Measurements from ENCODE around the gene SAXO2. TPM values are rescaled to one million over a fixed set of nuclear protein-coding genes. Genes with fewer than 3 reads are reported as not detected.
"Not testable (repeated sequence)": the region's sequence is repeated elsewhere in the genome, so short reads cannot be mapped to it uniquely, and the experiment has no call there.

SAXO2 gene
- total RNA-seq, 1 experiment from 2014 or later, result 4.2 TPM

DNA sequence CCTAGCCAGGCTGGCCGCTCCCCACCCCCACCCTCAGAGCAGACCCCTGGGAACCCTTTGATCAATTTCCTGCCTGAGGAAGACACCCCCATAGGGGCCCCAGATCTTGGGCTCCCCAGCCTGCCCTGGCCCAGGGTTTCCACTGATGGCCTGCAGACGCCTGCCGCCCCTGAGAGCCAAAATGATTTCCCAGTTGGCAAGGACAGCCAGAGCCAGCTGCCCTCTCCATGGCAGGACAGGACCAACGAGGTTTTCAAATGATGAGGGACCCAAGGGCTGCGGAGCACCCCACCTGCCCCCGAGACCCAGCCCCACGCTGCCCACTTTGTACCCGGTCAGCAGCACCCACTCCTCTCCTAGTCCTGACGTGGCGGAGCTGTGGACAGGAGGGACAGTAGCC, 64.8 kb downstream of the SAXO2 start:
- H3K27ac Mint-ChIP-seq (ENCODE audit: low read depth, unreplicated experiment); DNase-seq (ENCODE audit: unreplicated experiment); H3K36me3 Mint-ChIP-seq (ENCODE audit: insufficient read depth, unreplicated experiment); BruUV-seq (replicated peaks); H3K9me3 Mint-ChIP-seq (ENCODE audit: unreplicated experiment); H3K4me3 Mint-ChIP-seq (ENCODE audit: unreplicated experiment); CTCF ChIA-PET; H3K27me3 Mint-ChIP-seq (ENCODE audit: insufficient read depth, unreplicated experiment); POLR2A ChIA-PET; intact Hi-C loops (cut with micrococcal nuclease); H3K4me1 Mint-ChIP-seq (ENCODE audit: insufficient read depth, unreplicated experiment): not testable (repeated sequence)

DNA sequence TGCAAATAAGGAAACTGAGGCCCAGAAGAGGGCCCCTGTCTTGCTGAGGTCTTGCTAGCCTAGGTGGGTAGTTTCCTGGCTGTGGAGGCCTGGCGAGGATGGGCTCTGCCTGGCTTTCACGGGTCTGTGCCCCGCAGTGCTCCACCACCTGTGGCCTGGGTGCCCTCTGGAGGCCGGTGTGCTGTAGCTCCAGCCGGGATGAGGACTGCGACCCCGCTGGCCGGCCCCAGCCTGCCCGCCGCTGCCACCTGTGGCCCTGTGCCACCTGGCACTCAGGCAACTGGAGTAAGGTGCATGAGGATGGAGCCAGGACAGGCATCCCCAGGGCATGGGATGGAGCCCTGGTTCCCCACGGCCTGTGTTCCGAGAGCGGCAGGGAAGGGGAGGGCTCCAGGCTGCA, 66.4 kb downstream of the SAXO2 start:
- DNase-seq (ENCODE audit: unreplicated experiment); H3K36me3 Mint-ChIP-seq (ENCODE audit: insufficient read depth, unreplicated experiment); H3K4me3 Mint-ChIP-seq (ENCODE audit: unreplicated experiment); intact Hi-C loops (cut with micrococcal nuclease); H3K4me1 Mint-ChIP-seq (ENCODE audit: insufficient read depth, unreplicated experiment); H3K9me3 Mint-ChIP-seq (ENCODE audit: unreplicated experiment); BruUV-seq (replicated peaks); POLR2A ChIA-PET; H3K27me3 Mint-ChIP-seq (ENCODE audit: insufficient read depth, unreplicated experiment); CTCF ChIA-PET; H3K27ac Mint-ChIP-seq (ENCODE audit: low read depth, unreplicated experiment): not testable (repeated sequence)

DNA sequence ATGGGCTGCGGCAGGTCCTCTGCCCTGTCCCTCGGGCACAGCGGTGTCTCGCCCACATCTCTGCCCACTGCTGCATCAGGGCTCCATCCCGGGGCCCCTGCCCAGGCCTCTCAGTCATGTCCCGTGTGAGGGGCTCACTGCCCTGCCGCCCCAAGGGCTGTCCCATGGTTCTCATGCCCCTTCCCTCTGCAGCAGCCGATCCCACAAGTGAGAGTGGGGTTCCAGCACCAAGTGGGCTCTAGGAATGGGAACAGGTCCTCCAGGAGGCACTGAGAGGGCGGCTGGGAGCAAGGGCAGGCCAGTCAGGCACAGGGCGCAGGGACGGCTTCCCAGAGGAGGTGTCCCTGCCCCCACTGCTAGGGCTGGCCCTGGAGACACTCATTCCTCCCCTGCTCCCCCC, 68.3 kb downstream of the SAXO2 start:
- CTCF ChIA-PET; intact Hi-C loops (cut with micrococcal nuclease); H3K27ac Mint-ChIP-seq (ENCODE audit: low read depth, unreplicated experiment); DNase-seq (ENCODE audit: unreplicated experiment); POLR2A ChIA-PET; H3K9me3 Mint-ChIP-seq (ENCODE audit: unreplicated experiment); BruUV-seq (replicated peaks); H3K27me3 Mint-ChIP-seq (ENCODE audit: insufficient read depth, unreplicated experiment); H3K4me3 Mint-ChIP-seq (ENCODE audit: unreplicated experiment); H3K36me3 Mint-ChIP-seq (ENCODE audit: insufficient read depth, unreplicated experiment); H3K4me1 Mint-ChIP-seq (ENCODE audit: insufficient read depth, unreplicated experiment): not testable (repeated sequence)

DNA sequence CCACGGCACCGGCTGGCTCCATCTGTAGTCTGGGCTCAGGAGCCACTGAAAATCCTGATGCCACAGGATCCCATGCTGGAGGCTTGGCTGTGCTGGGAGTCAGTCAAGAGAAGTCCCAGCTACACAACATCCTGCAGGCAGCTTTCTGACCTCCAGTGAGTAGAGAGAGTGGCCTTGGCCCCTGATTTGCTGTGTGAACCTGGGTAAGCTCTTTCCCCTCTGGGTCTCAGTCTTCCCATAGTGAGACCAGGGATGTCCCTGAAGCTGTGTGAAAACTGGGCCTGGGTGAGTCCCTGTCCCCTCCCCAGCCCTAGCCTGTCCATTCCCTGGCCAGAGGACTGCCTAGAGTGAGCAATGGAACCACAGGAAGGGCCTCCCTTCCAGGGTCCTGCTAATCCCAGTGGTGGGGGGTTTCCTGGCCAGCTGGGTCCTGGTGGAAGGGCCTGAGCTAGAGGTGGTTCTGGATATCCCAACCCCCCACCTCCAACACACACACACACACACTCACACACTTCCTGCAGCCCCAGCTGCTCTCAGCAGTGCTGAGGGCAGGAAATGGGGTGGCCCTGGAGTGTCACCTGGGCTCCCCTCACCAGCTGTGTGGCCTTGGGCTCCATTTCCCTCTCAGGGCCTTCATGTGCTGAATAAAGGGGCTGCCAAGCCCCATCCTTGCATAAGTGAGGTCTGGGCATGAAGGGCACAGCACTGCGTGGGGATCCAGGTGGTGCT, 69.1 kb downstream of the SAXO2 start:
- intact Hi-C loops (cut with micrococcal nuclease); CTCF ChIA-PET; H3K27ac Mint-ChIP-seq (ENCODE audit: low read depth, unreplicated experiment); DNase-seq (ENCODE audit: unreplicated experiment); H3K4me3 Mint-ChIP-seq (ENCODE audit: unreplicated experiment); POLR2A ChIA-PET; H3K4me1 Mint-ChIP-seq (ENCODE audit: insufficient read depth, unreplicated experiment); H3K36me3 Mint-ChIP-seq (ENCODE audit: insufficient read depth, unreplicated experiment); H3K27me3 Mint-ChIP-seq (ENCODE audit: insufficient read depth, unreplicated experiment); BruUV-seq (replicated peaks); H3K9me3 Mint-ChIP-seq (ENCODE audit: unreplicated experiment): not testable (repeated sequence)

DNA sequence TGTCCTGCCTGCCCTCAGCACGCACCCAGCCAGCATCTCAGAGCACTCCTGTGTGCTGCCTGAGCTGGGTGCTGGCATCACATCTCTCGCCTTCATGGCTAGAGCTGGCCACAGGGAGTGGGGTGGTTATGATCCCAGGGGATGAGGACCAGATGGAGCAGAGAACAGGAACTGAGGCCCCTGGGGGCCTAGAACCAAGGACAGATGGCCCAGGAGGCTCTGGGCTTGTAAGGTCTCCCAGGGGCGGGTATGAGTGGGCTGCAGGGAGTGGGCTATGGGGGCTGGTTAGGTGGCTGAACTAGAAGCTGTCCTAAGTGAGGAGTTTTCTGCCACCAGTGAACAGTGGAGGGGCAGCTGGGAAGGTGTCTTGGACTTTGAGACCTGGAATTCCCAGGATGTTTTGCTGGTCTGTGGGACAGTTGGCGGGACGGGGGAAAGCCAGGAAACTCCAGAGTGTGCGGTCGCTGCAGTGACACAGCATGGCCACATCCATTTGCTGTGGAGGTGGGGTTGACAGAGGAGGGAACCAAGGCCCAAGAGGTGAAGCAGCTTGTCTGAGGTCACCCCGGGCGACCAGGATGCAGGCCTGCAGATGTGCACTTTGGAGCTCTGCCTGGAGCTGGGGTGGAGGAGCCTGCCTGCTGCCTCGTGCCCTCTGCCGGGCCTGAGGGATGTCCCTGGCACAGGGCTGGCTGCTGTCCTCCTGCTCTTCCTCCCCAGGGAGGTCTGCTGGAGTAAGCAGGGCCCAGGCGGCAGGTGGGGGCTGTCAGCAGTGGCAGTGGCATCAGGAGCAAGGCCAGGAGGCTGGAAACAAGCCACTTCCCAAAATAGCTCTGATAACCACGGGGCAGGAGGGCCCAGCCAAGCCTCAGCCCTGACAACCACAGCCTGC, 70.3 kb downstream of the SAXO2 start:
- H3K36me3 Mint-ChIP-seq (ENCODE audit: insufficient read depth, unreplicated experiment); BruUV-seq (replicated peaks); H3K27me3 Mint-ChIP-seq (ENCODE audit: insufficient read depth, unreplicated experiment); POLR2A ChIA-PET; CTCF ChIA-PET; DNase-seq (ENCODE audit: unreplicated experiment); H3K9me3 Mint-ChIP-seq (ENCODE audit: unreplicated experiment); H3K4me1 Mint-ChIP-seq (ENCODE audit: insufficient read depth, unreplicated experiment); H3K4me3 Mint-ChIP-seq (ENCODE audit: unreplicated experiment); intact Hi-C loops (cut with micrococcal nuclease); H3K27ac Mint-ChIP-seq (ENCODE audit: low read depth, unreplicated experiment): not testable (repeated sequence)

DNA sequence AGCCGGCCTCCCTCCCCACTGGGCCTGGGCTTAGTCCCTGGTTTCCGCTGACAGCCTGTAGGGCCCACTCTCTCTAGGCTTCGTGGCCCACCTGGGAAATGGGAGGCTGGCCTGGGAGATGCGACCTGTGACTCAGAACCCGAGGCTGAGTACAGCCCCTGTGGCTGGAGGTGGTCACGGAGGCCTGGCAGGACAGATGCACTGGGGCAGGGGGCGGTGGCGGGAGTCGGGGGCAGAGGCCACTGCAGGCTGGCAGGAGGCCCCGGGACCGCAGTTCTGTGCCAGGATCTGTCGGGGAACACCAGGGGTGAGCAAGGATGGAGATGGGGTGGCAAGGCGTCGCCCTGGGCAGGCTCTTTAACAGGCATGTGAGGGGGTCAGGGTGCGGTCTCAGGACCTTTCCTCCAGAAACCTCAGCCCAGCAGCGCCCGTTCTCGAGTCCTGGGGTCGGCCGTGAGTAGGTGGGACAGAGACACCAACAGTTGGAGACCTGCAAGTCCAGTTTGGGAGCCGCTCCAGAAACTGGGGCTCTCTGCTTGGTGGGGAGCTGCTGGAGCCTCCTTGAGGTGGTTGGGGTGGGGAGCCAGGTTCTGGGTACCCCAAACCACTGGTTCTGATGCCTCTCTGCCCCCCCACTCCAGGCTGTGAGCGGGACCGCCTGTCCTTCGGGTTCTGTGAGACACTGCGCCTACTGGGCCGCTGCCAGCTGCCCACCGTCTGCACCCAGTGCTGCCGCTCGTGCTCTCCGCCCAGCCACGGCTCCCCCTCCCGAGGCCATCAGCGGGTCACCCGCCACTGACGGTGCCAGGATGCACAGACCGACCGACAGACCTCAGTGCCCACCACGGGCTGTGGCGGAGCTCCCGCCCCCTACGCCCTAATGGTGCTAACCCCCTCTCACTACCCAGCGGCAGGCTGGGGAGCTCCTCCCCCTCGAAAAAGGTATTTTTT, 71.3 kb downstream of the SAXO2 start:
- H3K4me3 Mint-ChIP-seq (ENCODE audit: unreplicated experiment); BruUV-seq (replicated peaks); H3K27me3 Mint-ChIP-seq (ENCODE audit: insufficient read depth, unreplicated experiment); H3K36me3 Mint-ChIP-seq (ENCODE audit: insufficient read depth, unreplicated experiment); H3K27ac Mint-ChIP-seq (ENCODE audit: low read depth, unreplicated experiment); DNase-seq (ENCODE audit: unreplicated experiment); intact Hi-C loops (cut with micrococcal nuclease); H3K4me1 Mint-ChIP-seq (ENCODE audit: insufficient read depth, unreplicated experiment); CTCF ChIA-PET; POLR2A ChIA-PET; H3K9me3 Mint-ChIP-seq (ENCODE audit: unreplicated experiment): not testable (repeated sequence)

Other genes starting within 250 kb of the SAXO2 start
- gene MEX3B, start 216.8 kb upstream of the SAXO2 start, total RNA-seq (2022), result 4.6 and 5.3 TPM in 2 replicates
- 41.0 and 44.7 TPM in 2 replicates for gene EFL1, start 84 bp upstream of the SAXO2 start, total RNA-seq (2022)
- gene GOLGA6L10, start 86.7 kb downstream of the SAXO2 start, total RNA-seq (2022), result 1.9 and 2.6 TPM in 2 replicates
- gene GOLGA6L9, start 167.0 kb downstream of the SAXO2 start, total RNA-seq (2022), result 4.1 and 5.3 TPM in 2 replicates

All from MCF 10A (cell line).